Umbilical cord (tissue), 2 donors: Measurements from ENCODE around the gene ITGA11. TPM values are rescaled to one million over a fixed set of nuclear protein-coding genes. Genes with fewer than 3 reads are reported as not detected.
A peak's percentile ranks its signal among the peaks of the same experiment; 100 is the strongest.

ENCODE experiments used
- DNase-seq: peaks from one replicate; pipeline ENCODE4 v3.0.0-alpha.2; 2015; ENCODE audit warnings: low spot score
- total RNA-seq: library from RNA; depleted of rRNA; stranded (reverse); fragments of >200 nt; gene quantifications from one replicate; pipeline ENCODE4 v1.2.3, GENCODE V29; 2014; ENCODE audit warnings: low replicate concordance; ENCODE audit not compliant: insufficient read depth

Gene ITGA11
- total RNA-seq, 1 donor from 2014 or later, result 84.5 TPM

DNA sequence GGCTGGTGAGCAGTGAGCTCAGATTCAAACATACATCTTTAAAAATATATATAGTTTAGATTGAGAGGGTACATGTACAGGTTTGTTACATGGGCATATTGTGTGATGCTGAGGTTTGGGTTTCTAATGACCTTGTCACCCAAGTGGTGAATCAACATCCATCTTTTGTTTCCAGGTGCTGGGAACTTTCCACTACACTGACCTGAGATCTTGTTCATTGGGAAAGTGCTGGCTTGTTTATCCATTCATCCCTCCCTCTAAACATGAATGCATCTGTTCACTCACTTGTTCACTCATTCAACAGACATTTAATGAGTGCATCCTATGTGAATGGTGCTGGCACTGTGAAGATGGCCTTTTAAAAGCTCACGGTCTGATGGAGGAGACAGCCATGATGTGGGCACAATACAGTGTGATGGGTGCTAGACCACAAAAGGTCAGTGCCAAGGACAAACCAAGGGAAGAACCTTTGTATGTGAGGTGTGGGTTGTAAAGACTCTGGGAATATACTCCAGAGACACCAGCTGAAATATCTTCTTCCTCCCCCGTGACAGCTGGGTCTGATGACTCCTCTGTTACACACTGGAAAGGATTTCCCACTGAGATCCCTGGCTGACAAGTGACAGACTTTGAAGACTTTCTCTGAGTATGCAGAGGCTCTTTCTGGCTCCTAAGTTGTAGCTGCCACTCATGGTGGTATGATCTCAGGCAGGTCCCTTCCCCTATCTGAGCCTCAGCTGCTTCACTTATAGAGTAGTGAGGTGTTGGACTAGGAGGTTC lies 16.2 kb upstream of the ITGA11 start:
- no peak for DNase-seq

DNA sequence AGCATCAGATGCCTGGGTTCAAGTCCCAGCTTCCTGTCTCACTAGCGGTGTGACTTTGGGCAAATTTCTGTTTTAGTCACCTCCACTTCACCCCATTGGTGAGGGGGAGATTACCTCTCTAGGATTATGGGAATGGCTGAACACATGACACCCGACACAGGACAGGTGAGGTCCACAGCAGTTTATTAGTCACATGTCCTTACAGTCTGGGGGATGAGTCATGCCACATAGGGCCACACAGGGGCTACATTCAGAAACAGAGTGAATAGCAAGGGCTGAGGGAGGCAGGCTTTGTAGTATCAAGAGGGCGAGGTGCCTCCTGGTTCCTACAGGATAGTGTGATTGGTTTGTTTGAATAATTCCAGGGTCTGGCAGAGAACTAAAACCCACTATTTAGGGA lies 15.2 kb upstream of the ITGA11 start:
- DNase-seq, result no peak

DNA sequence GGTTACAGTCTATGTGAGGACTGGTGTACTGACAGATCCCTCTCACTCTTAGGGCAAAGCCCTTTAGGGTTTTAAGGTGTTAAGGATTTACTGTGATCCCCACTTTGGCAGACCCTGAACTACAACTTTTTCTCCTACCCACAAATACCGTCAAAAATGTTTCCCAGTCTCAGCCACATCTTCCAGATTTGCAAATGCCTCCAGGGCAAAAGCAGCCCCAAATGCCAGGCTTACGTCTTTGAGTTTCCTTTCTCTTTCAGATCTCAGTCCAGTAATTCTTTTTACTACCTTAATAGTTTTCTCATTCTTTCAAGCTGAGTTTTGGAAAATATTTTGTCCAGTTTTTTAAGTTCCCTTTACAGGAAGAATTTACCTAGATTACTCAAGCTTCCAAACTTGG lies 13.4 kb upstream of the ITGA11 start:
- DNase-seq, result no peak

DNA sequence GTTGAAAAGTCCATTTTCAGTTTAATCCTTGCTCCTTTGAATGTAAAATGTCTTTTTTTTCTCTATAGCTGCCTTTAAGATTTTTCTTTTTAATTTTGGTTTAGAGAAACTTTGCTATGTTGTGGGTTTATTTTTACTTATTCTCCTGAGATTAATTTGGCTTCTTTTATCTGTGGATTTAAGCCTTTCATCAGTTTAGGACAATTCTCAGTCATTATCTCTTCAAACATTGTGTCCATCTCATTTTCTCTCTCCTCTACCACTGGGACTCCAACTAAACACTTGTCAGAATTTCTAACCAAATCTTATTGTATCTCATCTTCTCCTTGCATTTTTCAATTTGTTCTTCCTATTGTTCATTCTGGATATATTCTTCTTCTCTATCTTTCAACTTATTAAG lies 12.4 kb upstream of the ITGA11 start:
- DNase-seq, result no peak

DNA sequence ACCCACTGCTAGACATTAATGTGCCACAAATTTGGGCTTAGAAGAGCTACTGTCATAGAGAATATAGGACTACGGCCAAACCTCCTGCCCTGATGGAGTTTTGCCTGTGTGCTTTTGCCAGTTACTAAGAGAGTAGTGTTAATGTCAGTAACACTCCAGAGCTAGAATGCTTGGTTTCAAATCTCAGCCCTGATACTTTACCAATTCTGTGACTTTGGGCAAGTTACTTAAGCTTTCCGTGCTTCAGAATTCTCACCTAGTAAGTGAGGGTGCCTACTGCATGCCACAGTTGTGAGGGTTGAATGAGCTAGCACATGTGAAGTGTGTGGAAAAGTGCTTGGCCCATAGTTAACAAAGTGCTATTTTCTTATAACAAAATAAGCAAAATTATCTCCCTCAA lies 10.9 kb upstream of the ITGA11 start:
- no peak for DNase-seq

DNA sequence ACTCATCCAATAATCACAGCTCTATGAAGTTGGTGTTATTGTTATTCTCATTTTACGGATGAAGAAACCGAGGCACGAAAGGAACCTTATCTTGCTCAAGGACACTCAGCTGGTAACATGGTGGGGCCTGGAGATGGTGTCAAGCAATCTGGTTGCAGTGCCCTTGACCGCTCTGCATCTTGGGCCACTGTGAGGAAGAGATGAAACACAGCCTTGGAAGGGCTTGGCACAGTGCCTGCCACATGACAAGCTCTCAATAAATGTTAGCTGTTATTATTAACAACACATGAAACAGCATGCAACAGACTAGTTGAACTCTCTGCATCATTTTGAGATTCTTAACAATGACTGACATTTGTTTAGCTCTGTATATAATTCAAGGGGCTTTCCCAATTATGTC lies 10.1 kb upstream of the ITGA11 start:
- DNase-seq, result no peak

DNA sequence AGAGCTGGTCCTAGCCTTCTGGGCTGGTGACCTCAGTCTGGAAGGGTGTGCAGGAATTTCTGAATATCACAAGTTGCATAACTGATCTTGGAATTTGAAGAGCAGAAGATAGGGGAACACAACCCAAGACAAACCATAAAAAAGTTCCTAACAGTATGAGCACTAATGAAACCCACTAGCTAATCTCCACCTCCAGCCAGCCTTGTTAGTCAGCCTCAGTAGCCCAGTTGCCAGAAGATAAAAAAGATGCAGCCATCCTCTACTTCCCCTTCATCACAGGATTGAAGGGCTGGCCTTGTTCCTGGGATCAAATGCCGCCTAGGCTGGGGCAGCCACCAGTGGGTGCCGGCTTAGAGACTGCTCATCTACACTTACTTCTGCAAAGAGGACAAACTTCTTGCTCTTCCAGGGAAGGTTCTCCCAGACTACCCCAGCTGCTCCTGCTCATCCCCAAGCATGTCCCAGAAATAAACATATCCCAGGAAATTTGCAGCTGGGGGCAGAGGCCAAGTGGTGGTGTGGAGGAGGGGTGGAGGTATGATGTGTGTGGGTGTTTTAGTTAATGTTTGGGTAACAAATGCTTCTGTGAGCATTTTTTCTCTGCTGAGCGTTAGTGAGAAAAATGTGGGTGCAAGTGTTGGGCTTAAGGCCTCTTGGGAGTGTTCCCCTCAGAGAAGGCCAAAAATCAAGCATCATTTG lies 9.2 kb upstream of the ITGA11 start:
- DNase-seq, result no peak

DNA sequence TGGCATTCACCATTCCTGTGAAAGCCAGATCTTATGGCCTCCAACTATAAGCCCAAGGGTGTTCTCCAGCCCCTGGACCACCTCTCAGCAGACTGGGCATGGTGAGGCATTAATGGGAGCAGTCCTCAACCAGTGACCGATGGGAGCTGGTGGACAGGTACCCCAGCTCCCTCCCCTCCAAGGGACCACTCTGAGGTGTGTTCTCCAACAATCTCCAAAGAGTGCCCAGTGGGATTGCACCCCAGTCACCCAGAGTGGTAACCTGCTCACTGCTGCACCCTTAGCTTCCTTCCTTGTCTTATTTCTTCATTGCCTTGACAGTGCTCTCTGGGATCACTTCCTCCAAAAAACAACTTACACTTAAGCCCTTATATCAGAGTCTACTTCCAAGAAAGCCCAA lies 8.2 kb upstream of the ITGA11 start:
- DNase-seq, result no peak

DNA sequence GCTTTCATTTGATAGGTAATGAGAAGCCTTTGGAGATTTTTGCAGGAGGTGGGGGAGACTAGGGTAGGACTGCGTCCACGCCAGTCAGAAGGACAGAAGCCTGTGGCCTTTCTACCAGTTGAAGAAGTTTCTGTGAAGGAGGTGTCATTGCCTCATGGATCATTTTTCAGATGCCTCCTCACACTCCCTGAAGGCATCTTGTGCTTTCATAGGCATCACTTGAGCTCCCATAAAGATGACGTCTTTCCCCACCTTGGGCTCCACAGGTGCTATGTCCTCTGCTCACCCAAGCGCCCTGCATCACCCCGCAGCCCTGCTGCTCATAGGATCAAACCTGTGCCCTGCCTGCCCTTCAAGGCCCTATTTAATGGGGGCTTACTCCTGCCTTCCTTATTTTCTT lies 7.5 kb upstream of the ITGA11 start:
- no peak for DNase-seq

DNA sequence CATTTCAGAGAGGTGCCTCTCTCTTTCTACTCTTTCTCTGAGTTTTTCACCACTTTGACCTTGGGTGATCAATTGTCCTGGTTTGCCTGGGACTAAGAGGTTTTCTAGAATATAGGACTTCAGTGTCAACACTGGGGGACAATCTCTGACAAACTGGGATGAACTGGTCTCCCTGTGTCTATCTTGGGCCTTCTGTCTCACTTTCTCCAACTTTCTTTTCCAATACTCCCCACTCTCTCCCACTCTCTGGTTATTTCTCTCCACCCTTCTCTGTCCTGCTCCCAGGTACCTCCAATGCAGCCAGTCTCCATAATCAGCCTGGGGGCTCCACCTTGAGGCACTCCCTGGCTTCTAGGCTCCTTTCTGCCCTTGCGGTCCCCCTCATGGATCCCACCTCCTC lies 4.7 kb upstream of the ITGA11 start:
- no peak for DNase-seq

DNA sequence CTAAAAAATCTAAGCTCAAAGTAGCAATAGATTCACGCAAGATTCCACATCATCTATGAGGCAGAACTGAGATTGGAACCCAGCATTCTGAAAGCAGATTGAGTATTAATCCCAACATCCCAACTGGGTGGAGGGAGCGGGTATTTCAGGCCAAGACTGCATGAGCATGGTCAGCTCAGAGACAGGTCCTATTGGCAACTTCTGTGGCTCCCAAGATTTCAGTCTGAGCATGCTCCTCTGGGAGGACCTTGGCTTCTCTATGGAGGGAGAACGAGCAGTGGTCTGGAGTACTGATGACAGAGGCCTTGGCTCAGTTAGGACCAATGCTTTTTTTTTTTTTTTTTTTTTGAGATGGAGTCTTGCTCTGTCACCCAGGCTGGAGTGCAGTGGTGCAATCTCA lies 4.0 kb upstream of the ITGA11 start:
- no peak for DNase-seq

DNA sequence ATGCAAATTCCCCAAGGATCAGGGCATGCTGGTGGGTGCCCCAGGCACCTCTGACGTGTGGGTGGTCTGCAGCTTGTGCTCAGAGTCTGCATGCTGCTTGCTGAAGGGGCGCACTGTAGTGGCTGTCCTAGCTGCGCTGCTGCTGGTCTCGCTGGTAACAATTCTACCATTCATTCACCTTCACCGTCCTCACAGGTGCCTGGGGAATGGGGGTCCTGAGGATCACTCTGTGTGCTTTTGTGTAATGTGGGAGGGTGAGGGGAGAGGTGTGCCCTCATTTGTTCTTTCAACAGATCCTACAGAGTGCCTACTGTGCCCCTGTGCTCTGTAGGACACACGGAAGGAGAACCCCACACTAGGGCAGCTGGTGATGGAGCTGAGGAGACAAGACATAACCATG lies 2.1 kb upstream of the ITGA11 start:
- no peak for DNase-seq

DNA sequence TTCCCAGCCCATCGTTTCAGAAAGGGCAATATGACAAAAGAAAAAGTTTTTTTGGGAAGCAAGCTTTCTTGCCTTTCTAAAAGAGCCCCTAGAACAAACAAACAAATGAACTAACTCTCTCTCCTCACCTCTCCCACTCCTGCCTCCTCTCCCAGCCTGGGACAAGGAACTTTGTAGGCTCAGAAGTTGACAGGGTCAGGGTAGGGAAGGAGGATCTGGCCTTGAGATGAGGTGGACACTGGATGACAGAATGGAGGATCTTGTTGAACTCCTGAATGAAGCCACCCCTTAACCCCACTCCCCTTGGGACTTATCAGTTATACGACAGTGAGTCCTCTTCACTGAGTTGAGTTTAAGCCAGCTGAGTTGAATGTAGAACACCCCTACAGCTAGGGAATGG lies 1.6 kb upstream of the ITGA11 start:
- no peak for DNase-seq

DNA sequence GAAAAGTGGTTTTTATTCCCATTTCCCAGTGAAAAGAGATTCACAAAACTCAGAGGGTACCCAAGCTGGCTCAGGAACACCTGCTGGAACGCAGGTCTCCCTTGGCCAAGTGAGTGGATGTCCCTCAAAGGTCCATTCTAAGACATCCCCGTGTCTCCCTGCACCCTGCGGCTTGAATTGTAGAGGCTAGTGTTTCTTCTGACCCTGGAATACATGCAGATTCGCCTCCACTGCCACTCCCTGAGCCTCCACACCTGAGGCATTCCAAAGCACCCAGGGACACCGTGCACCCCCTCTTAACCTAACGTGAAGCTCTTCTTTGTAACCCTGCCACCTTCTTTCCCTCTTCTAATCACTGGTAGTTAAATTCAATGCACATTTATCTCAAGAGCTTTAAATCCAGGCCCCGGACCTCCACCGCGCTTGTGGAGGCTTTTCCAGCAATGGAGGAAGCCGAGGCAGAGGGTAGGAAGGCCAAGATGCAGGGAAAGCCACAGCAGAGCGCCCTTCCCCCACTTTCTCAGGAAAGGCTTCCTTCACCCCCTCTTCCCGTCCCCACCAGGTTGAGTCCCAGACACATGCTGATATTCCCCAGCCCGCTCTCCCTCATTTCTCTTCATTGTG lies 590 bp upstream of the ITGA11 start:
- DNase-seq, result no peak

DNA sequence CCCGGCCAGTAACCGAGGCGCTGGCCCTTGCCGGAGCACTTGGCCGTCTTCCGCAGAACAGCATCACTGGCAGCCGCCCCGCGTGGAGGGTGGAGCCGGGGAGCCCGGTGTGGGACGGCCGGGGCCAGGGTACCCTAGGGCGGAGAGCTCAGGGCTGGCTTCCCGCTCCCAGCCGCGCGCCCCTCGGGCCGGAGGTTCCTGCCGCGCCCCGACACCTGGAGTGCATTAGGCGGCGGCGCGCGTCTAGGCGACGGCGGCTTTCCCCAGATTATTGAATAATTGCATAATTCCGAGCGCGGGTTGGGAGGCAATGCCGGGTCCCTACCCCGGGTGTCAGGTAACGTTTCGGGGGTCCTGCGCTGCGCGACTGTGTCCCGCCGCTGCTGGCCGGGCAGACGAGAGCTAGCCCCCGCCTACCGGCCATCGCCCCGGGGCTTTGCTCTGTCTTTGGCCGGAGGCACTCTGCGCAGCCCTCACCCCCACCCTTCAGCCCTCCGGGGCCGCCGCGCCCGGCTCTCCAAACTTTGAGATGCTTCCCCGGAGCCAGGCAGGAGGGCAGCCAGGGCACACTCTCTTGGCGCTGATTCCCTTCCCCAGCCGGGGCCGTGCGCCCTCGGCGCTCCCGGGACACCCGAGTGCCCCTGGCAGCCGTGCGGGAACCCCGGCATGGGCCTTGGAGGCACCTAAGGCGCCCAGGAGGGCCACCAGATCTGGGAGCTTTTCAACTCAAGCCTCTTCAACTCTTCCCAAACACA lies 749 bp downstream of the ITGA11 start:
- peak; percentile 15 for DNase-seq

DNA sequence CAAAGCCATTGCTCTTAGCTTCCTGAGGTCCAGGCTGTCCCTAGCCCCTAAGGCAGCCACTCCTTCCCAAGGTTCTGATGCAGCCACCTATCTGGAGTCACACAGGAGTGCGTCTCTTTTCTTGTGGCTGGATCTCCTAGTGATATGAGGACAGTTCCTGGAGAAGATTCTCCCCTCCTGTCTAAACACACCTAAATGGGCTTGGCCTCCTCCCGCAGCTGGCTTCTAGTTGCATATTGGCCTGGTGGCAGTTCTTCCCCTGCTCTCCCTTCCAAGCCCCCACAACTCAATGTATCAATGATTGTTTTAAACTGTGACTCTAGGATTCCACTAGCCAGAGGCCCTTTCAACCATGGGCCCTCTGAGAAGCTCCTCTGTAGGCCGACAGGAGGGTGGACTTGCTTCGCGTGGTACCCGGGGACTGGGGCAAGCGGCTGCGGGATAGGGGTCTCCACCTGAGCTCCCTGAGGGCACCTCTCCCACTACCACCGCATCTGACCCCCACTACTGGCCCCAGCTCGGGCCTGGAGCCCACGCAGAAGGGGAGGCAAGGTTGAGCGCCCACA lies 1.4 kb downstream of the ITGA11 start:
- DNase-seq, result no peak

DNA sequence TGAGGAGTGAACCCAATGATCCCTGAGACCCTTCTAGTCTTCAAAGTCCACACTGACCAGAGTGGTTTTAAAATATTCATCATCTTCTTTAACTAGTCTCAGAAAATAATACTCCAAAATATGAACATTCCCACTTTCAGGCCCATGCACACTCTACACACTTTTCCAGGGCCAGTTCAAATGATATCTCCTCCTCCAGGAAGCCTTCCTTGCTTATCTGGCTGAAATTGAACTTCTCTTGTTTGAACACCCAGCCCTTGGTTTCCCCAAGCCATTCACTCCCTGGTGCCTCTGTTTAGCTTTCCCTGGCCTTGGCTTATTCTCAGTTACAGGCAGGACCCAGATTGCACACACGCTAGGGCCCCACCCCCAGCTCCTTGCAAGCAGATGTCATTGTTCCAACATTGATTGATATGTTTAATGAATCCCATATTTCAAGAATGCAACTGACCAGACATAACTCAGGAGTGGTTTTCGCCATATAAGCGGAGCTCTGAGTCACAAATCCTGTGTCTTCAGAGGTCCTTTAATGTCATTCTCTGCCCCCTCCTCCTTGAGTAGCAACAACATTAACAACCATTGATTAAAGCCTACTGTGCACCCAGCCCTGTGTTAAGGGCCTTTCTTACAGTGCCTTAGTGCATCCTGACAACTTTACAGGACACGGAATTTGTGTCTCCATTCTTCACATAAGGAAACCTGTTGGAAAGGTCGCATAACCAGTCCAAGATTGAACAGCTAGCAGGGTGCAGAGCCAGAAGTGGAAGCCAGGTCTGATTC lies 2.1 kb downstream of the ITGA11 start:
- no peak for DNase-seq

DNA sequence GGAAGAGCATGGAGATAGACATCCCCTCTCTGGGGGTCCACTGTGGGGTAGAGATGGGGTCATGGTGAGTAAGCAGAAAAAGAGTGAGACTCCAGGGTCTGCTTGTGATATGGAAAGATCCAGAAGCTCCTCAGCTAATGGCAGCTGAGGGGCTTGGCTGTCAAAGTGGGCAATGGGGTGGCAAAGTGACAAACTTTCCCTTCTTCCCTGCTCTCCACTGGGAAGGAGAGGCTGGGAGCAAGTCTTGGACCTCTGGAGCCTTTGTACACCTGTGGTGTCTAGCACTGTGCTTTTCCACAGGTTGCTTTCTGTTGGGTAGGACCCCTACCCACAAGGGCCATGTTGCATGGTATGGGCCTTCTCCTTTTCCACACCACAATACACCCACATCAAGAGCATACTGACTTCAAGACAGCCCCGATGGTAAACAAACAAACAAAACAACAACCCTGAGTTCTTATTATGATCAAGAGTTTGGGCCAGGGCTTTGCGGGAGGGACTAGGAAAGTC lies 3.5 kb downstream of the ITGA11 start:
- no peak for DNase-seq

DNA sequence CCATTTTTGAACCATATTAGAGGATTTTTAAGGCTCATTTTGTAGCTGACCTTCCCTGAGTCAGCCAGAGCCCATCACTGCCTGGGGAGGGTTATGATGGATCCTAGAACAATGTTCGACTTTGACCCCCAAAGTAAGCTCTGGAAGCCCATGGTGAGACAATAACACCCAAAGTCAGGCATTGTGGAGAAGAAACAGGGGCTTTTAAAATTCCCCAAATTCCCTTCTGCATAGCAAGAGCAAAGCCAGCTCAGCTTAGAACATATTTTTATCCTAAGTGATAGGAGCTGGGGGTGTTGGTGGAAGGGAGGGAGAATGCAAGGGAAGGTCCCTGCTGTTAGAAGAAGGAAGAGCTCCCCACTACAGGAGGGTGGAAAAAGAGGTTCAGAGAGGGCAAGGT lies 4.0 kb downstream of the ITGA11 start:
- DNase-seq, result peak; percentile 23

DNA sequence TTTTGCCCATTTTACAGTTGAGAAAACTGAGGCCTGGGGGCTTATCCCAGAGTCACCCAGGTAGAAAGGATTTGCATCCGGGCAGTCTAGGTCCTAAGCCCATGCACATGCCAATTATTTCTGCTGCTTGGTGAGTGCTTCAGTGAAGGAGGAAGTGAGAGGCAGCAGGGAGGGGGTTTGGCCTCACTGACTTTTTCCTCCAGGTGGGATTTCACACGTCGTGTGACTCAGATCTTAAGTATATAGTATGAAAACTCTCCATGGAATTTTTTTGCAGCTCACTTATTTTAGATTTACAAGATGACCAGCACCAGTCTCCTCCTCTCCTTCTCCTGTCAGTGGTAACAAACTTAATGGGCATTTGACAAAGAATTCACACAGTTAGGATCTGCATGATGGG lies 4.6 kb downstream of the ITGA11 start:
- DNase-seq, result no peak

DNA sequence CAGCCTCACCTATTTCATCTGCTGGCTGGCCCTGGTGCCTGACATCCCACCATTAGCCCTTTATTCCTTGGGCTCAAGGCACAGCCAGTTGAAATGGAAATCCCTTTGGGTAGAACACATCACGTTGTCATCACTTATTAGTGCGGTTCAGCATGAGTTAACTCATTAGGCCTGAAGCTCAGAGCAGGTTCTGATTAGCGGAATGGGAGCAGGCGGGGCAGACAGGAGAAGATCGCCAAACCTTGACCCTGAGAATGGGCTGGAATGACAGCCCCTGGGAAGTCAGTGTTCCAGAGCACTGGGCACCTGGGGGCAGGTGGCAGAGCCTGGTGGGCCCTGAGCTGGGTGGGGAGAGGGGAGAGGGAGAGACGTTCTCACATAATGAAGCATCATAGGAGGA lies 5.8 kb downstream of the ITGA11 start:
- DNase-seq, result no peak
